Right atrium auricular region (tissue), 2 donors: ENCODE results near the gene STARD3NL. TPM values are rescaled to one million over a fixed set of nuclear protein-coding genes. Genes with fewer than 3 reads are reported as not detected.
"Not testable (repeated sequence)": the region's sequence is repeated elsewhere in the genome, so short reads cannot be mapped to it uniquely, and the experiment has no call there.

Experiments used
- DNase-seq: peaks from one replicate; pipeline ENCODE4 v3.0.0-alpha.2; 2019; ENCODE audit warnings: low spot score
- H3K27ac ChIP-seq, 2 donors: fragments of 200-600 bp; sonication (generic); 1 replicate in 1 of 2; 2 replicates in 1 of 2; pipeline ENCODE4 v1.5.1; 2016 to 2019
- H3K27me3 ChIP-seq, 2 donors: fragments of 200-600 bp; sonication (generic); one replicate each; pipeline versions ENCODE4 v1.5.1 to v1.6.0; 2017 to 2019
- H3K36me3 ChIP-seq: fragments of 200-600 bp; sonication (generic); one replicate; pipeline ENCODE4 v1.5.1; 2016
- H3K4me1 ChIP-seq, 2 donors: fragments of 200-600 bp; sonication (generic); one replicate each; pipeline versions ENCODE4 v1.5.1 to v1.6.0; 2017 to 2019
- H3K4me3 ChIP-seq, 2 donors: fragments of 200-600 bp; sonication (generic); 1 replicate in 1 of 2; 2 replicates in 1 of 2; pipeline ENCODE4 v1.5.1; 2017 to 2019; ENCODE audit warnings: mild to moderate bottlenecking in 1 of 2, moderate library complexity in 1 of 2
- H3K9me3 ChIP-seq, 2 donors: fragments of 200-600 bp; sonication (generic); one replicate each; pipeline ENCODE4 v1.5.1; 2019
- CTCF ChIP-seq, 2 donors: fragments of 200-600 bp; sonication (generic); IDR thresholded peaks; one replicate each; pipeline ENCODE4 v1.5.1; 2019; ENCODE audit warnings: antibody characterized with exemption in 2 of 2
- total RNA-seq, 2 donors: library from RNA; depleted of rRNA; stranded (reverse); fragments of >200 nt; gene quantifications; one replicate each; pipeline ENCODE4 v1.1.0, GENCODE V29; 2016

STARD3NL gene
- total RNA-seq, 2 donors from 2014 or later: 36.3 to 41.9 TPM

GRCh38 chr7:38229386-38229785 lies 51.3 kb downstream of the STARD3NL start:
- H3K27me3 ChIP-seq: no peaks in the 10 kb centered on the region
- no peaks in the 10 kb centered on the region for H3K4me1 ChIP-seq
- TF ChIP-seq CTCF (IDR thresholded peaks at IDR 0.05): no peak
- no peak overlapping the region for H3K27ac ChIP-seq
- H3K4me3 ChIP-seq: no peak overlapping the region
- peaks cover 38% of the 10 kb centered on the region for H3K36me3 ChIP-seq
- no peaks in the 10 kb centered on the region for H3K9me3 ChIP-seq
- no peak for DNase-seq

GRCh38 chr7:38229884-38230642 lies 52.0 kb downstream of the STARD3NL start:
- Histone ChIP-seq H3K9me3 (no peaks in the 10 kb centered on the region), H3K27me3 (no peaks in the 10 kb centered on the region), H3K36me3 (peaks cover 35% of the 10 kb centered on the region), H3K27ac (no peak overlapping the region), H3K4me3 (no peak overlapping the region), H3K4me1 (no peaks in the 10 kb centered on the region)
- TF ChIP-seq CTCF (IDR thresholded peaks at IDR 0.05): no peak
- DNase-seq: no peak

GRCh38 chr7:38232502-38233366 lies 54.7 kb downstream of the STARD3NL start:
- H3K36me3 ChIP-seq: peaks cover 29% of the 10 kb centered on the region
- H3K27me3 ChIP-seq: no peaks in the 10 kb centered on the region
- H3K27ac ChIP-seq: no peak overlapping the region
- H3K4me1 ChIP-seq: no peaks in the 10 kb centered on the region
- H3K9me3 ChIP-seq: no peaks in the 10 kb centered on the region
- no peak for DNase-seq
- H3K4me3 ChIP-seq: no peak overlapping the region
- no peak for TF ChIP-seq CTCF (IDR thresholded peaks at IDR 0.05)

GRCh38 chr7:38234759-38235158 lies 56.7 kb downstream of the STARD3NL start:
- H3K9me3 ChIP-seq, H3K4me3 ChIP-seq, H3K27ac ChIP-seq, DNase-seq, H3K36me3 ChIP-seq, H3K4me1 ChIP-seq, H3K27me3 ChIP-seq: not testable (repeated sequence)

- Histone ChIP-seq H3K4me3 (no peak overlapping the region), H3K36me3 (peaks cover 1% of the 10 kb centered on the region), H3K9me3 (no peaks in the 10 kb centered on the region), H3K4me1 (no peaks in the 10 kb centered on the region), H3K27me3 (no peaks in the 10 kb centered on the region), H3K27ac (no peak overlapping the region)
- TF ChIP-seq CTCF (IDR thresholded peaks at IDR 0.05): no peak
- no peak for DNase-seq
Measured at GRCh38 chr7:38235606-38236005, 57.6 kb downstream of the STARD3NL start.

- not testable (repeated sequence) for H3K27ac ChIP-seq, H3K4me3 ChIP-seq, H3K4me1 ChIP-seq, H3K9me3 ChIP-seq, H3K36me3 ChIP-seq, H3K27me3 ChIP-seq, DNase-seq
Measured at GRCh38 chr7:38239129-38239528, 61.1 kb downstream of the STARD3NL start.
